Left lung (tissue), 10 donors: ENCODE measurements around the gene TDRKH. TPM values are rescaled to one million over a fixed set of nuclear protein-coding genes. Genes with fewer than 3 reads are reported as not detected.
"Not testable (repeated sequence)": the region's sequence is repeated elsewhere in the genome, so short reads cannot be mapped to it uniquely, and the experiment has no call there.

Experiments
- ATAC-seq: fragments of 200-7000 bp; cut with Tn5 transposase; one replicate; pipeline ENCODE4 v1.9.1; 2020; ENCODE audit warnings: moderate library complexity
- DNase-seq, 4 donors: peaks; one replicate each; pipeline ENCODE4 v3.0.0-alpha.2; 2013 to 2020
- H3K27ac ChIP-seq, 2 donors: fragments of 200-600 bp; sonication (generic) in 1 of 2; one replicate each; pipeline versions ENCODE4 v1.5.0 to v1.8.0; 2020 to 2021
- H3K27me3 ChIP-seq, 2 donors: fragments of 200-600 bp; sonication (generic) in 1 of 2; one replicate each; pipeline versions ENCODE4 v1.5.0 to v1.8.0; 2020 to 2021
- H3K36me3 ChIP-seq, 2 donors: fragments of 200-600 bp; sonication (generic) in 1 of 2; one replicate each; pipeline versions ENCODE4 v1.5.0 to v1.8.0; 2020 to 2021
- H3K4me1 ChIP-seq, 2 donors: fragments of 200-600 bp; one replicate each; pipeline ENCODE4 v1.8.0; 2021
- H3K4me3 ChIP-seq, 2 donors: fragments of 200-600 bp; sonication (generic) in 1 of 2; one replicate each; pipeline versions ENCODE4 v1.5.0 to v1.8.0; 2020 to 2021; ENCODE audit warnings: mild to moderate bottlenecking in 1 of 2
- H3K9me3 ChIP-seq, 2 donors: fragments of 200-600 bp; sonication (generic) in 1 of 2; one replicate each; pipeline versions ENCODE4 v1.5.0 to v1.8.0; 2020 to 2021
- intact Hi-C, 2 donors: fragments of 100-400 bp; cut with DNase I; formaldehyde crosslinking; loops; one replicate each; pipeline versions ENCODE4 v1.11.2 to v1.14.2; 2022
- polyA plus RNA-seq, 6 donors: library from polyadenylated mRNA; unstranded; fragments of 120-200 nt; gene quantifications; one replicate each; pipeline ENCODE4 v1.2.1, GENCODE V29; 2013; ENCODE audit not compliant: insufficient read length in 6 of 6
- total RNA-seq, 2 donors: library from RNA; stranded (reverse); fragmentation: NEBNext Ultra II Directional; extraction: Animal tissue kit (Norgen Biotek cat#: 25700); gene quantifications; one replicate each; pipeline ENCODE4 v1.2.1, GENCODE V29; 2021
- TF ChIP-seq, protein P1 (sequence below), 2 donors: fragments of 200-600 bp; sonication (generic) in 1 of 2; IDR thresholded peaks; one replicate each; pipeline versions ENCODE4 v1.5.0 to v1.8.0; 2021; ENCODE audit warnings: antibody characterized with exemption in 2 of 2
- donor health status: DM: no; HTN: yes; CAD: no.
- donor health status: DM: no; HTN: no; CAD: no.

TDRKH gene
- total and polyA plus RNA-seq, 8 donors: 10.5 to 13.3 (median 11.7) TPM

DNA sequence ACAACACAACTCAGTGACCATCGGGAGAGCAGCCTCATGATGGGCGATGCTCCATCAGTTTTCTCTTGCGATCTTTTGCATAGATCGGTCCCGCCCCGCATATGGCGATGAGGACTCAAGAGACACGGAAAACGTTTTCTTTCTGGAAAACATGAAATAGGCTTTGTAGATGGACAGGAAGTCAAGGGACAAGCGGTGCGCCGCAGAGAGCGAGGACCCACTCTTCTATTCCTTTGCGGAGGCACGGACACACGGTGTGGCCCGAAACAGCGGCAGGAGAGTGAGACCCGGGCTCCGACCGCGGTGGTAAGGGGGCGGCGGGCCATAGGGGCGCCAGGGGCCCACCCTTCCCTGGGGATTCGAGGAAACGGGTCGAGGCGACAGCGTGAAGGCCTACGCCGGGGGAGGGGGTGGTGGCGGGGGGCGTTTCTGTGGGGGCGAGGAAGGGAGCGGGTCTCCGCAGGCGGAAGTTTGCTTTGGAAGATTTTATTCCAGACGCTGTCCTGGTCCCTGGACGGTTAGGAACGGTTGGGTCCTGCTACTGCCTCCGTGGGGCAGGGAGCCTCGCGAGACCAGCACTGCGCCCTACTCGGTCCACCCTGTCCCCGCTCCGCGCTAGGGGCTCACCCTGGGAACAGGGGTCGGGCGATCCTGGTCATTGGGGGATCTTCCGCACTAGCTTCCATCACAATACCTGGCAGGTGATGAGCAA is 796 bp upstream of the TDRKH start:
- Histone ChIP-seq H3K36me3 (no peaks in the 10 kb centered on the region), H3K4me3 (peak overlapping the region; percentile 57 to 85), H3K27me3 (no peaks in the 10 kb centered on the region), H3K9me3 (no peaks in the 10 kb centered on the region), H3K27ac (peak overlapping the region; percentile 37 to 53), H3K4me1 (peaks cover 0 to 11% of the 10 kb centered on the region in 2 donors)
- ATAC-seq: peak; percentile 38
- intact Hi-C loops: no loop called here
- DNase-seq: peak in 1 of 4 donors; percentile 83
- TF ChIP-seq, protein P1, sequence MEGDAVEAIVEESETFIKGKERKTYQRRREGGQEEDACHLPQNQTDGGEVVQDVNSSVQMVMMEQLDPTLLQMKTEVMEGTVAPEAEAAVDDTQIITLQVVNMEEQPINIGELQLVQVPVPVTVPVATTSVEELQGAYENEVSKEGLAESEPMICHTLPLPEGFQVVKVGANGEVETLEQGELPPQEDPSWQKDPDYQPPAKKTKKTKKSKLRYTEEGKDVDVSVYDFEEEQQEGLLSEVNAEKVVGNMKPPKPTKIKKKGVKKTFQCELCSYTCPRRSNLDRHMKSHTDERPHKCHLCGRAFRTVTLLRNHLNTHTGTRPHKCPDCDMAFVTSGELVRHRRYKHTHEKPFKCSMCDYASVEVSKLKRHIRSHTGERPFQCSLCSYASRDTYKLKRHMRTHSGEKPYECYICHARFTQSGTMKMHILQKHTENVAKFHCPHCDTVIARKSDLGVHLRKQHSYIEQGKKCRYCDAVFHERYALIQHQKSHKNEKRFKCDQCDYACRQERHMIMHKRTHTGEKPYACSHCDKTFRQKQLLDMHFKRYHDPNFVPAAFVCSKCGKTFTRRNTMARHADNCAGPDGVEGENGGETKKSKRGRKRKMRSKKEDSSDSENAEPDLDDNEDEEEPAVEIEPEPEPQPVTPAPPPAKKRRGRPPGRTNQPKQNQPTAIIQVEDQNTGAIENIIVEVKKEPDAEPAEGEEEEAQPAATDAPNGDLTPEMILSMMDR (IDR thresholded peaks at IDR 0.05): no peak

DNA sequence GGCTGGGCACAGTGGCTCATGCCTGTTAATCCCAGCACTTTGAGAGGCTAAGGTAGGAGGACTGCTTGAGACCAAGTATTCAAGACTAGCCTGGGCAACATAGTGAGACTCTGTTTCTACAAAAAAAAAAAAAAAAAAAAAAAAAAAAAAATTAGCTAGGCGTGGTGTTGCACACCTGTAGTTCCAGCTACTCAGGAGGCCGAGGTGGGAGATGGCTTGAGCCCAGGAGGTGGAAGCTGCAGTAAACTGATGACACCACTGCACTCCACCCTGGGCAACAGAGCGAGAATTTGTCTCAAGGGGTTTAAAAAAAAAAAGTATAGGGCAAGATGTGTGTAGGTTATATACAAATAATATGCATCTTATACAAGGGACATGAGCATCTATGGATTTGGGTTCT is 2.6 kb downstream of the TDRKH start:
- Histone ChIP-seq H3K4me1 (peaks cover 0 to 11% of the 10 kb centered on the region in 2 donors), H3K27me3 (no peaks in the 10 kb centered on the region), H3K36me3 (no peaks in the 10 kb centered on the region), H3K27ac (no peak overlapping the region), H3K4me3 (no peak overlapping the region), H3K9me3 (no peaks in the 10 kb centered on the region)
- ATAC-seq (no peak), DNase-seq (no peak)
- intact Hi-C loops: no loop called here
- TF ChIP-seq, protein P1 (IDR thresholded peaks at IDR 0.05): no peak

DNA sequence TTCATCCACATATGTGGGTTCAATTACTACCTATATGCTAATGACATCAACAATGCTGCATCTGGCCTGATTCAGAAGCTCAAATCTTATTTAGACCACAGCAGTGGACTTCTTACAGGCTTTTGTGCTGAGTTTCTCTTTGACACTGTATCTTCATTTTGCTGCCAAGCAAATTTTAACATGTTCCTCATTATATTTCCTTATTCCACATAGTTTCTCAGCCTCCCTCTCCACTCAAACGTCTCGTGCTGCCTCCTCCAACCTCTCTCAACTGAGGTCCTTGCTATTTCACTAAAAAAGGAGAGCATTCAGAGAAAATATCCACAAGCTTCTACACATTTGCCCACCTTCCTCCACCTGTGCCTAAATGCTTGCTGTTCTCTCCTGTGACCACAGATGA is 6.5 kb downstream of the TDRKH start:
- Histone ChIP-seq H3K4me3 (no peak overlapping the region), H3K27ac (peak overlapping the region in 1 of 2 donors; percentile 14), H3K36me3 (peaks cover 0 to 10% of the 10 kb centered on the region in 2 donors), H3K27me3 (no peaks in the 10 kb centered on the region), H3K4me1 (no peaks in the 10 kb centered on the region), H3K9me3 (no peaks in the 10 kb centered on the region)
- DNase-seq (no peak), ATAC-seq (no peak)
- TF ChIP-seq, protein P1 (IDR thresholded peaks at IDR 0.05): no peak
- intact Hi-C loops: no loop called here

DNA sequence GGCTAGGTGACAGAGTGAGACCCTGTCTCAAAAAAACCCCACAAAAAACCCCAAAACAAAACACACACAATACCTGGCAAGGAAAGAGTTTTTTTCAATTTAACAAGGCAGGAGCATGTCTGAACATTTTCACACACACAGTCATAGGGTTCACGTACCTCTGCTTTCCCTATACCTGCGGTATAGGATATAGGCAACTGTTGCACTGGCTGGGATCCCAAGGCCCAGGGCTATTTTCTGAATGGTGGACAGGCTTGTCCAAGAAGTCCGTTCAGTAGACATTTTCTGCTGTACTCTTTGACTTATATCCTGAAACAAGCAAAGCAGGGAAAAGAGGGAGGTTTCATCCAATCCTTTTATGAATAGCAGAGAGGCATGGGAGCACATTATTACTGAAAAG is 7.6 kb downstream of the TDRKH start:
- Histone ChIP-seq H3K27me3 (no peaks in the 10 kb centered on the region), H3K36me3 (peaks cover 0 to 16% of the 10 kb centered on the region in 2 donors), H3K9me3 (no peaks in the 10 kb centered on the region), H3K4me1 (no peaks in the 10 kb centered on the region), H3K27ac (no peak overlapping the region), H3K4me3 (no peak overlapping the region)
- no peak for ATAC-seq
- TF ChIP-seq, protein P1 (IDR thresholded peaks at IDR 0.05): no peak
- intact Hi-C loops: no loop called here
- DNase-seq: no peak

DNA sequence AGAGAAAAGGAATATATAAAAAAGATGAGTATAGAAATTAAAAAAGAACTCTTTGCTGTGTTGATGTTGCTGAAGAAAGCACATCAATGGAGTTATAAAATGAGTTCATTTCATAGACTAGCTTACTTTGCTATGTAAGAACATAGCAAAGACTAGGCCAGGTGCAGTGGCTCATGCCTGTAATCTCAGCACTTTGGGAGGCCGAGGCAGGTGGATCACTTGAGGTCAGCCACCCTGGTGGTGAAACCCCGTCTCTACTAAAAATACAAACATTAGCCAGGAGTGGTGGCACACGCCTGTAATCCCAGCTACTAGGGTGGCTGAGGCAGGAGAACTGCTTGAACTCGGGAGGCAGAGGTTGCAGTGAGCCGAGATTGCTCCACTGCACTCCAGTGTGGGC is 8.3 kb downstream of the TDRKH start:
- peaks cover 0 to 16% of the 10 kb centered on the region in 2 donors for H3K36me3 ChIP-seq
- ATAC-seq, H3K4me3 ChIP-seq, H3K4me1 ChIP-seq, intact Hi-C loops, H3K9me3 ChIP-seq, DNase-seq, H3K27ac ChIP-seq, H3K27me3 ChIP-seq: not testable (repeated sequence)

DNA sequence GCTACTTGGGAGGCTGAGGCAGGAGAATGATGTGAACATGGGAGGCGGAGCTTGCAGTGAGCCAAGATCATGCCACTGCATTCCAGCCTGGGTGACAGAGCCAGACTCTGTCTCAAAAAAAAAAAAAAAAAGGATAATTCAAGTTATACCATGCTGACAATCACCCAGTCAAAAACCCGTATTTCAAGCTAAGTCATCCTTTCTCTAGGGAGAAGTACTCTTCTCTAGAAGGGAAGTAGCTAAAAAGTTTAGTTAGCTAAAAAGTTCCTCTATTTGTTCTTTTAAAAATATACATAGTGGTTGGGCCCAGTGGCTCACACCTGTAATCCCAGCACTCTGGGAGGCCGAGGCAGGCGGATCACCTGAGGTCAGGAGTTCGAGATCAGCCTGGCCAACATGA is 9.6 kb downstream of the TDRKH start:
- ATAC-seq, intact Hi-C loops, H3K4me1 ChIP-seq, H3K9me3 ChIP-seq, H3K27me3 ChIP-seq, DNase-seq, H3K4me3 ChIP-seq, H3K27ac ChIP-seq: not testable (repeated sequence)
- H3K36me3 ChIP-seq: peaks cover 0 to 26% of the 10 kb centered on the region in 2 donors
